ENCODE measurements around the gene SMPD3. TPM values are rescaled to one million over a fixed set of nuclear protein-coding genes. Genes with fewer than 3 reads are reported as not detected.
A peak's percentile ranks its signal among the peaks of the same experiment; 100 is the strongest.

SMPD3 gene
- polyA plus RNA-seq, 3 donors from 2014 or later, result 4.2 to 9.8 (median 7.5) TPM

DNA sequence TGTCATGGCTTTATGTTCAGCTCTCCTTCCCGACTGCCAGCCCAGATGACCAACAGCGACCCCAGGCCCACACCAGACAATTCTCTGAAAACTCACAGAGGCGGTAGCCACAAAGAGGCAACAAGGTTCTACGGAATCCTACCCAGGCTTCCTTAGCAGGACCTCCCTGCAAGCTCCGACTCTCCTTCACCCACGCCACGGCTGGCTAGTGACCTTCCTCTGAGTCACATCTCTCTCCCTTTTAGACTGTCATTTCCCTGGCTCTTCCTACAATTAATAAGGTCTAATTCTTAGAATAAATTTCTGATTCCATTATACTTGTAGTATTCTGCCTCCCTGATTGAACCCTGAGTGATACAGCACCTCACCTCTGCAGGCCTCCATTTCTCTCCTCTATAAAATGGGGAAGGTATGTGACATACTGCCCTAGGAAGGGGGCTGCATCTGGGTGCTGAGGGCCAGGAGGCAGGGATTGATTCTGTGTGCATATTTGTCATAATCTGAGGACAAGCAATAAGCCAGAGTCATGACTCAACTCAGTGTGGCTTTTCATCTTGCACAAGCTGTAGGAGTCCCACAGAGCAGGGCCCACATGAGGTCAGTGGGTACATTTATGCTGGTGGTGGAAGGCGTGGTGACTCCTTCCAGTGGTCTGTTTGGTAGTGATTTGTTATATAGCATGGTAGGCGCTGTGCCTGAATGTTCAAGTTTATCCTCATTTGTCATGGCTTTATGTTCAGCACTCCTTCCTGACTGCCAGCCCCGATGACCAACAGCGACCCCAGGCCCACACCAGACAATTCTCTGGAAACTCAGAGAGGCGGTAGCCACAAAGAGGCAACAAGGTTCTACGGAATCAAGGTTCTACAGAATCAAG, 46.2 kb downstream of the SMPD3 start:
- H3K9me3 Mint-ChIP-seq, result no peaks in the 10 kb centered on the region
- DNase-seq, result no peak
- H3K27ac Mint-ChIP-seq, result no peak overlapping the region
- H3K27me3 Mint-ChIP-seq (ENCODE audit: low read depth in 3 of 3), result peaks cover 0 to 4% (median 2%) of the 10 kb centered on the region in 3 donors
- no peaks in the 10 kb centered on the region for H3K4me1 Mint-ChIP-seq
- no peak overlapping the region for H3K4me3 Mint-ChIP-seq
- no peaks in the 10 kb centered on the region for H3K36me3 Mint-ChIP-seq

- Mint-ChIP-seq H3K4me1 (no peaks in the 10 kb centered on the region), H3K9me3 (no peaks in the 10 kb centered on the region), H3K27ac (no peak overlapping the region), H3K27me3 (ENCODE audit: low read depth in 3 of 3) (peaks cover 2 to 4% (median 2%) of the 10 kb centered on the region in 3 donors), H3K36me3 (no peaks in the 10 kb centered on the region), H3K4me3 (no peak overlapping the region)
- DNase-seq, result no peak
These were observed 47.3 kb downstream of the SMPD3 start for GRCh38 chr16:68400924-68401460.

DNA sequence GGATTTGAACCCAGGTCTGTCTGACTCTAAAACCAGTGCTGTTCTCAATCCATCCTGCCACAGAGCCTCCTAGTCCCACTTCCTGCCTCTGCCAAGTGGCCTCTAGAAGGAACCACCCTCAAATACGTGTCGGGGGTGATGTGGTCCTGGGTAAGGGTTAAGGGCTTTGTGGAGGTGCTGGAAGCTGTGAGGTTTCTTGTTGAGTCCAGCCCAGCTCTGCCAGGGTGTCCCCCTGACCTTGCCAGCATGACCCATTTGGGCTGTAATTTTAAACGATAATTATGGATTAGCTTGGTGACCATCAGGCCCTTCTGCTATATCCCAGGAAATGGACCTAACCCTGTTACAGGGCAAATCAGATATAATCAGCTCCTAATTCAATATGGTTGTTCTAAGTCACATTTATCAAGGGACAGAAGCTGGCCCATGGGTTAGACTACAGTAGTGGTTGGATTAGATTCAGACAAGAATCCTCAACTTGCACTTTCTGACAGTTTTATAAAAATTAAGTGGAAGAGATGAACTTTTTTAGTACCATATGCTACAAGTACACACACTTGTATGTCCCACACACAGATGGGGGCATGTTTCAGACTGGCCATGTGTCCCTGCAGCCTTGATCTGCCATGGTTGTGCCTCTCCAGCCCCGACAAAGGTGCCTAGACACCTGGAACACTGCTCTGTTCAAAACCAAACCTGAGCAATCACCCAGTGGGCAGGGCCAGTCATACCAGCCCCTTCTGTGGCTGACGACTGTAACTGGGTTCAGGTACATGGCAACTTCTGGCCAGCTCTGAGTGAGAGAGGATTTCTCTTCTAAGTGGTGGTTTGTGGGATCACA, 48.0 kb downstream of the SMPD3 start:
- DNase-seq, result no peak
- Mint-ChIP-seq H3K36me3 (no peaks in the 10 kb centered on the region), H3K4me3 (no peak overlapping the region), H3K9me3 (no peaks in the 10 kb centered on the region), H3K27me3 (ENCODE audit: low read depth in 3 of 3) (peaks cover 2 to 4% (median 2%) of the 10 kb centered on the region in 3 donors), H3K4me1 (no peaks in the 10 kb centered on the region), H3K27ac (no peak overlapping the region)

GRCh38 chr16:68399456-68399855, 48.9 kb downstream of the SMPD3 start:
- Mint-ChIP-seq H3K4me1 (no peaks in the 10 kb centered on the region), H3K27ac (no peak overlapping the region), H3K4me3 (no peak overlapping the region), H3K36me3 (no peaks in the 10 kb centered on the region), H3K9me3 (no peaks in the 10 kb centered on the region), H3K27me3 (ENCODE audit: low read depth in 3 of 3) (peaks cover 2 to 4% (median 2%) of the 10 kb centered on the region in 3 donors)
- DNase-seq, result no peak

GRCh38 chr16:68397710-68398201, 50.6 kb downstream of the SMPD3 start:
- H3K4me1 Mint-ChIP-seq, result no peaks in the 10 kb centered on the region
- DNase-seq, result no peak
- no peak overlapping the region for H3K4me3 Mint-ChIP-seq
- no peaks in the 10 kb centered on the region for H3K36me3 Mint-ChIP-seq
- peak overlapping the region in 1 of 6 donors; percentile 73 for H3K27ac Mint-ChIP-seq
- H3K27me3 Mint-ChIP-seq (ENCODE audit: low read depth in 3 of 3), result peaks cover 2 to 5% (median 2%) of the 10 kb centered on the region in 3 donors
- no peaks in the 10 kb centered on the region for H3K9me3 Mint-ChIP-seq

GRCh38 chr16:68396481-68396880, 51.8 kb downstream of the SMPD3 start:
- peak; percentile 21 to 41 (median 21) for DNase-seq
- no peaks in the 10 kb centered on the region for H3K4me1 Mint-ChIP-seq
- H3K4me3 Mint-ChIP-seq, result no peak overlapping the region
- H3K27me3 Mint-ChIP-seq (ENCODE audit: low read depth in 3 of 3), result peaks cover 2 to 7% (median 2%) of the 10 kb centered on the region in 3 donors
- H3K36me3 Mint-ChIP-seq, result no peaks in the 10 kb centered on the region
- no peaks in the 10 kb centered on the region for H3K9me3 Mint-ChIP-seq
- H3K27ac Mint-ChIP-seq, result peak overlapping the region in 1 of 6 donors; percentile 53

- Mint-ChIP-seq H3K4me3 (no peak overlapping the region), H3K9me3 (no peaks in the 10 kb centered on the region), H3K36me3 (no peaks in the 10 kb centered on the region), H3K4me1 (no peaks in the 10 kb centered on the region), H3K27ac (peak overlapping the region in 1 of 6 donors; percentile 21), H3K27me3 (ENCODE audit: low read depth in 3 of 3) (peaks cover 2 to 7% (median 2%) of the 10 kb centered on the region in 3 donors)
- no peak for DNase-seq
These were observed 52.5 kb downstream of the SMPD3 start for GRCh38 chr16:68395815-68396214.

DNA sequence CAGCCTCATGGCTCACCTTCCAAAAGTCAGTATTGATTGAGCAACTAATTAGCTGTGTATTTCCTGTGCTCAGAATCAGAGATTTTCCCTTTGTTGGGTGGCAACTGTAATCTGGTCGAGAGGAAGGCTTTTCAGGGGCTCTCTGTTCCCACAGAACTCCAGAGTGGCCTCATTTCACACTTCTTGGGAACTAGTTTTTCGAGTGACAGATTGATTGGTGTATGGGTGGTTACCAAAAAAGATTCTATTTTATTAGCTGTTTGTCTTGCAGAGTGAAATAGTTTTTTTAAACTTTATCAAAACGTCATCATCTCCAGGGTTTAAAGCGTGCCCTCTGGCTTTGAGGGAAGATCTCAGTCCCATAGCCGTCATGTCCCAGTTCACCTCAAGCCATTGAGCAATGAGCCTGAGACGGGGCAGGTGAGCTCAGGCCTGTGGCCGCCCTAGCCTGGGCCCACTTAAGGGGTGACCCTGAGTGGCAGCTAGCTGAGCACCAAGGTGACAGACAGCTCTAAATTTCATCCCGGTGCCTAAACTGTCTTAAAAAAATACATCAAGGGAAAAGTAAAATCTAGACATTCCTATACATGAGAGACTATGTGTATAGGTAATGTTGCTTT, 53.0 kb downstream of the SMPD3 start:
- Mint-ChIP-seq H3K36me3 (no peaks in the 10 kb centered on the region), H3K27me3 (ENCODE audit: low read depth in 3 of 3) (peaks cover 2 to 6% (median 2%) of the 10 kb centered on the region in 3 donors), H3K27ac (no peak overlapping the region), H3K4me1 (no peaks in the 10 kb centered on the region), H3K9me3 (no peaks in the 10 kb centered on the region), H3K4me3 (no peak overlapping the region)
- DNase-seq, result no peak

DNA sequence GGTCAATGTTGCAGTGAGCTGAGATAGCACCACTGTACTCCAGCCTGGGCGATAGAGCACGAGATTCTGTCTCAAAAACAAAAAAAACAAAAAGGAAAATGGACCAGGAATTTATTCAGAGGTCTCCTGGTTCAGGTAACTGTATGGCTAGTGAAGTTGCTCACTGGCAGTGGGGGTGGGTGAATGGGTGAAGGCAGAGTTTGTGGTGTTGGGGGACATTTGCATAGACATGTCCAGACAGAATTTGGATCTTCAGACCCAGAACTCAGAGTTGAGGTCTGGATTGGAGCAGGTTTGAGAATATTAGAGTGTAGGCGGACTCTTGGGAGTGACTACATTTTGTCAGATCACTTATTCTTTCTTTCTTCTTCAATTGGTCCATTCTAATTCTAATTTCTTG, 55.0 kb downstream of the SMPD3 start:
- DNase-seq, result no peak
- no peaks in the 10 kb centered on the region for H3K36me3 Mint-ChIP-seq
- no peak overlapping the region for H3K4me3 Mint-ChIP-seq
- no peaks in the 10 kb centered on the region for H3K4me1 Mint-ChIP-seq
- H3K27ac Mint-ChIP-seq, result no peak overlapping the region
- H3K9me3 Mint-ChIP-seq, result no peaks in the 10 kb centered on the region
- peaks cover under 1 to 6% (median 2%) of the 10 kb centered on the region in 3 donors for H3K27me3 Mint-ChIP-seq (ENCODE audit: low read depth in 3 of 3)

DNA sequence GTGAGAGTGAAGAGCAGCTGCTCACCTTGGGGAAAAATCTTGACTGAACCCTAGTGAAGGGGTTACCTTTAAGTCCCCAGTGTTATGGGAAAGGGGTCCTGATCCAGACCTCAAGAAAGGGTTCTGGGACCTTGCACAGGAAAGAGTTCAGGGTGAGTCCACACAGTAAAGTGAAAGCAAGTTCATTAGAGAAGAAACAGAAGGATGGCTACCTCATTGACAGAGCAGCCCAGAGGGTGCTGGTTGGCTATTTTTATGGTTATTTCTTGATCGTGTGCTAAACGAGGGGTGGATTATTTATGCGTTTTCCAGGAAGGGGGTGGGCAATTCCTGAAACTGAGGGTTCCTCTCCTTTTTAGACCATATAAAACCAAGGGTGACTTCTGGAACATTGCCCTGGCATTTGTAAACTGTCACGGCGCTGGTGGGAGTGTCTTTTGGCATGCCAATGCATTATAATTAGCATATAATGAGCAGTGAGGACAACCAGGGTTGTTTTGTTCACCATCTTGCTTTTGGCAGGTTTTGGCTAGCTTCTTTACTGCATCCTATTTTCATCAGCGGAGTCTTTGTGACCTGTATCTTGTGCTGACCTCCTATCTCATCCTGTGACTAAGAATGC, 58.4 kb downstream of the SMPD3 start:
- H3K27ac Mint-ChIP-seq, result no peak overlapping the region
- no peaks in the 10 kb centered on the region for H3K9me3 Mint-ChIP-seq
- no peak overlapping the region for H3K4me3 Mint-ChIP-seq
- no peaks in the 10 kb centered on the region for H3K4me1 Mint-ChIP-seq
- H3K27me3 Mint-ChIP-seq (ENCODE audit: low read depth in 3 of 3), result peaks cover 0 to 6% (median 5%) of the 10 kb centered on the region in 3 donors
- DNase-seq, result no peak
- H3K36me3 Mint-ChIP-seq, result no peaks in the 10 kb centered on the region

DNA sequence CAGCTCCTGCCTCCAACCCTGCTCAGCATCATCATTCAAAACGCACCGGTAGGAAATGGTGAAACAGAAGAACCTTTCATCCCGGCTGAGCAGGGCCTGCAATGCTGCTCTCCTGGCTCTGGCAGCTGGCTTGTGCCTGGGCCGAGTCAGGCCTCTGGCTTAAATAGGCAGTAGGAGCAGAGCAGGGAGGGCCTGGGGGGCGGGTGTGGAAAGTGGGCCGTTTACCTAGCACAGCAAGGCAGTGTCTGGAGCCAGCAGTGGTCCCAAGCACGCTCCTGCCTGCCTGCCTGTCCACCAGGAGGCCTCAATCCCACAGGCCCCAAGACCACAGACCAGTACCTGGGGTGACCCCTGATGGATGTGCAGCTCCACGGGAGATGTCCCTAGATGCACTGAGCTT, 59.3 kb downstream of the SMPD3 start:
- Mint-ChIP-seq H3K9me3 (no peaks in the 10 kb centered on the region), H3K4me3 (no peak overlapping the region), H3K27ac (no peak overlapping the region), H3K36me3 (no peaks in the 10 kb centered on the region), H3K4me1 (no peaks in the 10 kb centered on the region), H3K27me3 (ENCODE audit: low read depth in 3 of 3) (peaks cover 0 to 6% (median 5%) of the 10 kb centered on the region in 3 donors)
- DNase-seq, result no peak

- no peaks in the 10 kb centered on the region for H3K4me1 Mint-ChIP-seq
- DNase-seq, result no peak
- H3K4me3 Mint-ChIP-seq, result no peak overlapping the region
- peaks cover 0 to 6% (median 5%) of the 10 kb centered on the region in 3 donors for H3K27me3 Mint-ChIP-seq (ENCODE audit: low read depth in 3 of 3)
- H3K9me3 Mint-ChIP-seq, result no peaks in the 10 kb centered on the region
- H3K36me3 Mint-ChIP-seq, result no peaks in the 10 kb centered on the region
- no peak overlapping the region for H3K27ac Mint-ChIP-seq
These were observed 60.2 kb downstream of the SMPD3 start for GRCh38 chr16:68388124-68388523.

GRCh38 chr16:68387301-68387700, 61.0 kb downstream of the SMPD3 start:
- Mint-ChIP-seq H3K27me3 (ENCODE audit: low read depth in 3 of 3) (peaks cover 0 to 6% (median 3%) of the 10 kb centered on the region in 3 donors), H3K4me1 (no peaks in the 10 kb centered on the region), H3K9me3 (no peaks in the 10 kb centered on the region), H3K36me3 (no peaks in the 10 kb centered on the region), H3K4me3 (no peak overlapping the region), H3K27ac (peak overlapping the region in 1 of 6 donors; percentile 17)
- no peak for DNase-seq
